ENCODE data around the gene IL18RAP. TPM values are rescaled to one million over a fixed set of nuclear protein-coding genes. Genes with fewer than 3 reads are reported as not detected.

IL18RAP gene
- total RNA-seq, 1 experiment from 2014 or later = not detected

DNA sequence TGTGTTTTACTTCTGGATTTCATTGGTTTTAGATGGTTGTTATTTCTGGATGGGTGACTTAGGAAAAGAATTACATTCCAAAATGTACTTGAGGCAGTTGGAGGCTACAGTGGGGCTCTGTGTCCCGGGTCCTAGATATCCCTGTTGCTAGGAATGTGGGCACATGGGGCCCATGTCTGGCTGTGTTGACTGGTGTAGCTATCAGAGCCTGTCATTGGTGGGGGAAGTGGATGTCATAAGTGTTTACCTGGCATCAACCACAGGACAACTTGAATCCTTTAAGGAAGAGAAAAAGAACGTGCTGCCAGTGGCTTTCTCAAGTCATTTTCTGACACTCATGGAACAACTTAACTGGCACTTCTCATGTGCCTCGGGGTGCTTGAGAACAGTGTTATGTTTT lies 37.0 kb upstream of the IL18RAP start:
- no peaks in the 10 kb centered on the region for H3K4me1 Mint-ChIP-seq (ENCODE audit: low read depth, unreplicated experiment)
- H3K27ac Mint-ChIP-seq (ENCODE audit: unreplicated experiment) = no peak overlapping the region
- CTCF ChIA-PET = no interaction called here
- no peak for DNase-seq
- H3K4me3 Mint-ChIP-seq (ENCODE audit: low read depth, unreplicated experiment) = no peak overlapping the region
- peaks cover 16% of the 10 kb centered on the region for H3K27me3 Mint-ChIP-seq (ENCODE audit: unreplicated experiment)
- peaks cover 6% of the 10 kb centered on the region for H3K9me3 Mint-ChIP-seq (ENCODE audit: low read depth, unreplicated experiment)
- TF ChIP-seq, protein P1, sequence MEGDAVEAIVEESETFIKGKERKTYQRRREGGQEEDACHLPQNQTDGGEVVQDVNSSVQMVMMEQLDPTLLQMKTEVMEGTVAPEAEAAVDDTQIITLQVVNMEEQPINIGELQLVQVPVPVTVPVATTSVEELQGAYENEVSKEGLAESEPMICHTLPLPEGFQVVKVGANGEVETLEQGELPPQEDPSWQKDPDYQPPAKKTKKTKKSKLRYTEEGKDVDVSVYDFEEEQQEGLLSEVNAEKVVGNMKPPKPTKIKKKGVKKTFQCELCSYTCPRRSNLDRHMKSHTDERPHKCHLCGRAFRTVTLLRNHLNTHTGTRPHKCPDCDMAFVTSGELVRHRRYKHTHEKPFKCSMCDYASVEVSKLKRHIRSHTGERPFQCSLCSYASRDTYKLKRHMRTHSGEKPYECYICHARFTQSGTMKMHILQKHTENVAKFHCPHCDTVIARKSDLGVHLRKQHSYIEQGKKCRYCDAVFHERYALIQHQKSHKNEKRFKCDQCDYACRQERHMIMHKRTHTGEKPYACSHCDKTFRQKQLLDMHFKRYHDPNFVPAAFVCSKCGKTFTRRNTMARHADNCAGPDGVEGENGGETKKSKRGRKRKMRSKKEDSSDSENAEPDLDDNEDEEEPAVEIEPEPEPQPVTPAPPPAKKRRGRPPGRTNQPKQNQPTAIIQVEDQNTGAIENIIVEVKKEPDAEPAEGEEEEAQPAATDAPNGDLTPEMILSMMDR (IDR thresholded peaks at IDR 0.05; ENCODE audit: unreplicated experiment) = no peak
- BruUV-seq (replicated peaks) = no TSS peak
- no peaks in the 10 kb centered on the region for H3K36me3 Mint-ChIP-seq (ENCODE audit: insufficient read depth, unreplicated experiment)
- intact Hi-C loops (cut with micrococcal nuclease; ENCODE audit: unreplicated experiment) = no loop called here

DNA sequence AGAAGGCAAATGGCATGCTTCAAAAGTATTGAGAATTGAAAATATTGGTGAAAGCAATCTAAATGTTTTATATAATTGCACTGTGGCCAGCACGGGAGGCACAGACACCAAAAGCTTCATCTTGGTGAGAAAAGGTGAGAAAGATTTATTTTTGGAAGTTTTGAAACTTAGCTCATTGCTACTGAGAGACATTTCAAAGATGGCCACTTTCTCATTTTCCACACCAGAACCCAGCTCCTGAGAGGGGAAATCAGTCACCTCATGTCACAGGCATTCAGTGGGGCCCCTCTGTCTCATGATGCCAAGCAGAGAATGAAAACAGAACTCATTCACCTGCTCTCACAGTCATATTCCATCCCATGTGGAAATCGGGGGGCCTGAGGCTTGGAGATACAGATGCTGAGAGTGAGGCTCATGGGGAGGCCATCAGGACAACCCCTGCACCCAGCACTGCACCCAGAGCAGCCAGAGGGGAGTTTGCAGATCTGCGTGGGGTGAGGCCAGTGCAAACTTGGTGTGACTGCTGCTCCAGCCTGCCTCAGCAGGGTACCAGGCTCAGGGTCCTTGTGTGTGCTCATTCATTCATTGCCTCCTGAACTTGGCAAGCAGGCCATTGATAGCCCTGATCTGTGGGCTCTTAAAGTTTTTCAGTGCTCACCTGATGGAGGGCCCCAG lies 36.0 kb upstream of the IL18RAP start:
- peaks cover 16% of the 10 kb centered on the region for H3K27me3 Mint-ChIP-seq (ENCODE audit: unreplicated experiment)
- TF ChIP-seq, protein P1 (IDR thresholded peaks at IDR 0.05; ENCODE audit: unreplicated experiment) = no peak
- no peak overlapping the region for H3K4me3 Mint-ChIP-seq (ENCODE audit: low read depth, unreplicated experiment)
- H3K4me1 Mint-ChIP-seq (ENCODE audit: low read depth, unreplicated experiment) = no peaks in the 10 kb centered on the region
- intact Hi-C loops (cut with micrococcal nuclease; ENCODE audit: unreplicated experiment) = no loop called here
- no peak for DNase-seq
- peaks cover 6% of the 10 kb centered on the region for H3K9me3 Mint-ChIP-seq (ENCODE audit: low read depth, unreplicated experiment)
- H3K27ac Mint-ChIP-seq (ENCODE audit: unreplicated experiment) = no peak overlapping the region
- BruUV-seq (replicated peaks) = no TSS peak
- CTCF ChIA-PET = no interaction called here
- no peaks in the 10 kb centered on the region for H3K36me3 Mint-ChIP-seq (ENCODE audit: insufficient read depth, unreplicated experiment)

DNA sequence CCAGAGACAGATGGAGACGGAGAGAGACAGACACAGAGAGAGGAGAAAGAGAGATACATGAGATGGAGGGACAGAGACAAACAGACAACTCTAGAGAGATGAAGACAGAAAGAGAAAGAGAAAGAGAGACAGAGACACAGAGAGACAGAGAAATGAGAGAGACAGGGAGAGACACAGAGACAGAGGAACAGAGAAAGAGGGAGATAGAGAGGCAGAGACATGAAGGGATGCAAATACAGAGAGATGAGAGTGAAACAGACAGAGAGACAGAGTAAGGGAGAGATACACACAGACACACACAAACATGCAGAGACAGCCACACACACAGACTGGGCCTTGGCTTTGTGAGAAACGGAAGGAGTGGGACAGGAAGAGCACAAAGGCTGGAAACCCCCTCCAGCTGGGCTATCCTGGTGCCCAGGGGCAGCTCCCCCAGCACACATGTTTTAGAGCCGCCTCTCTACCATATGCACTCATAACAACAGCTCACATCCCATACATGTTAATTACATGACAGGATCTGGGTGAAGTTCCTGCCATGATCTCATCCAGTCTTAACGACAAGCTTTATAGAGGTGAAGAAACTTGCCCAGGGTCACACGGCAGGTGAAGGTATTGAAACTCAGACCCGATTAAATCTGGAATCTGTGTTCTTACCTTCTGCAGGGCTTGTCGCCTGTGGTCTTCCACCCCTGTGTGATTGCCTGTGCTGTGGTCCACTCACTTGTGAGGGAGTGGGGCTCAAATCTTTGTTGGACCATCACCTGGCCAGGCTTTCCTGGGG lies 35.0 kb upstream of the IL18RAP start:
- TF ChIP-seq, protein P1 (IDR thresholded peaks at IDR 0.05; ENCODE audit: unreplicated experiment) = no peak
- no peaks in the 10 kb centered on the region for H3K4me1 Mint-ChIP-seq (ENCODE audit: low read depth, unreplicated experiment)

DNA sequence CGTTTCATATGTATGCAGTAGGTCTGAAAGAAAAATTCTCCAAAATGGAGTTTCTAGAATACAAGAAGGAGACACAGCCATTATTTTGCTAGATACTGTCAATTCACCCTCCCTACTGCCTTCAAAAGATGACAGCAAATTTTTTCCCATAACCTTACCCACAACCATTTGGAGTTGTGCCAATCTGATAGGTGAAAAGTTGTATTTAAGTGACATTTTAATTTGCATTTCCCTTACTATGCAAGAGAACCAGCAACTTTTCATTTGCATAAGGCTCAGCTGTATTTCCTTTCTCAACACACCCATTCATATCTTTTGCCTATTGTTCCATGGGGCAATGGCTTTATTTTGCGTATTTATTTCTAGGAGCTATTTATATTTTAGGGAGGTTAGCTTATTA lies 31.4 kb upstream of the IL18RAP start:
- no peak for DNase-seq
- Mint-ChIP-seq H3K27me3 (ENCODE audit: unreplicated experiment) (peaks cover 29% of the 10 kb centered on the region), H3K27ac (ENCODE audit: unreplicated experiment) (no peak overlapping the region), H3K36me3 (ENCODE audit: insufficient read depth, unreplicated experiment) (no peaks in the 10 kb centered on the region), H3K9me3 (ENCODE audit: low read depth, unreplicated experiment) (no peaks in the 10 kb centered on the region), H3K4me3 (ENCODE audit: low read depth, unreplicated experiment) (no peak overlapping the region), H3K4me1 (ENCODE audit: low read depth, unreplicated experiment) (no peaks in the 10 kb centered on the region)
- BruUV-seq (replicated peaks) = no TSS peak
- TF ChIP-seq, protein P1 (IDR thresholded peaks at IDR 0.05; ENCODE audit: unreplicated experiment) = no peak
- intact Hi-C loops (cut with micrococcal nuclease; ENCODE audit: unreplicated experiment) = no loop called here
- CTCF ChIA-PET = no interaction called here

More for the DNA sequence above, 35.0 kb upstream of the IL18RAP start:
- CTCF ChIA-PET = no interaction called here
- intact Hi-C loops (cut with micrococcal nuclease; ENCODE audit: unreplicated experiment) = no loop called here
- Mint-ChIP-seq H3K9me3 (ENCODE audit: low read depth, unreplicated experiment) (peaks cover 6% of the 10 kb centered on the region), H3K36me3 (ENCODE audit: insufficient read depth, unreplicated experiment) (no peaks in the 10 kb centered on the region), H3K27me3 (ENCODE audit: unreplicated experiment) (peaks cover 16% of the 10 kb centered on the region), H3K27ac (ENCODE audit: unreplicated experiment) (no peak overlapping the region), H3K4me3 (ENCODE audit: low read depth, unreplicated experiment) (no peak overlapping the region)
- DNase-seq = no peak
- BruUV-seq (replicated peaks) = no TSS peak

Measured in Calu3 (cell line).